A673 (cell line): ENCODE data around the gene TRDMT1.

Experiments used
- EZH2 ChIP-seq: fragments of 200-600 bp; sonication (generic); IDR thresholded peaks from 2 replicates; pipeline ENCODE4 v1.6.1; 2017; ENCODE audit warnings: borderline replicate concordance, low read depth, mild to moderate bottlenecking, mixed read lengths, antibody characterized with exemption, low read length; ENCODE audit not compliant: poor library complexity, severe bottlenecking
- TF ChIP-seq, protein P1 (sequence below): fragments of 300-800, 200-600 bp; sonication (generic); conservative IDR thresholded peaks from 2 replicates; pipeline ENCODE4 v1.5.1; 2017; ENCODE audit warnings: low read depth, mild to moderate bottlenecking, antibody characterized with exemption, low read length, moderate library complexity, mixed read lengths

DNA sequence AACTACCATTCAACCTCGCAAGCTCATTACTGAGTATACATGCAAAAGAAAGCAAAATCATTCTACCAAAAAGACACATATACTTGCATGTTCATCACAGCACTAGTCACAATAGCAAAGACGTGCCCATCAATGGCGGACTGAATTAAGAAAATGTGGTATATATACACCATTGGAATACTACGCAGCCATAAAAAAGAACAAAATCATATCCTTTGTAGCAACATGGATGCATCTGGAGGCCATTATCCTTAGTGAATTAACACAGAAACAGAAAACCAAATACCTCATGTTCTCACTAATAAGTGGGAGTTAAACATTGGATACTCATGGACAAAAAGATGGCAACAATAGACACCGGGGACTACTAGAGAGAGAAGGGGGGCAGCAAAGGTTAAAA, 6.4 kb downstream of the TRDMT1 start:
- TF ChIP-seq, protein P1, sequence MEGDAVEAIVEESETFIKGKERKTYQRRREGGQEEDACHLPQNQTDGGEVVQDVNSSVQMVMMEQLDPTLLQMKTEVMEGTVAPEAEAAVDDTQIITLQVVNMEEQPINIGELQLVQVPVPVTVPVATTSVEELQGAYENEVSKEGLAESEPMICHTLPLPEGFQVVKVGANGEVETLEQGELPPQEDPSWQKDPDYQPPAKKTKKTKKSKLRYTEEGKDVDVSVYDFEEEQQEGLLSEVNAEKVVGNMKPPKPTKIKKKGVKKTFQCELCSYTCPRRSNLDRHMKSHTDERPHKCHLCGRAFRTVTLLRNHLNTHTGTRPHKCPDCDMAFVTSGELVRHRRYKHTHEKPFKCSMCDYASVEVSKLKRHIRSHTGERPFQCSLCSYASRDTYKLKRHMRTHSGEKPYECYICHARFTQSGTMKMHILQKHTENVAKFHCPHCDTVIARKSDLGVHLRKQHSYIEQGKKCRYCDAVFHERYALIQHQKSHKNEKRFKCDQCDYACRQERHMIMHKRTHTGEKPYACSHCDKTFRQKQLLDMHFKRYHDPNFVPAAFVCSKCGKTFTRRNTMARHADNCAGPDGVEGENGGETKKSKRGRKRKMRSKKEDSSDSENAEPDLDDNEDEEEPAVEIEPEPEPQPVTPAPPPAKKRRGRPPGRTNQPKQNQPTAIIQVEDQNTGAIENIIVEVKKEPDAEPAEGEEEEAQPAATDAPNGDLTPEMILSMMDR: no peak
- TF ChIP-seq EZH2: no peak
